ENCODE measurements around the gene PTH2.

The PTH2 gene

GRCh38 chr19:49423071-49423984 is at the start of gene PTH2:
PTH2 (minus strand) TSS chr19:49423441; CDS start chr19:49423339, 102 bp downstream.
- H3K4me3 ChIP-seq (replicated peaks; ENCODE audit: low read depth, low read length): no peak within 1 kb of the TSS
- no peak for DNase-seq (ENCODE audit: extremely low read depth, low read depth)
- no peak for TF ChIP-seq CTCF (IDR thresholded peaks at IDR 0.05; ENCODE audit: low read depth, low read length, missing control alignments)

GRCh38 chr19:49472936-49473335 is 49.7 kb upstream of the PTH2 start:
- no peak for TF ChIP-seq CTCF (IDR thresholded peaks at IDR 0.05; ENCODE audit: low read depth, low read length, missing control alignments)
- no peak overlapping the region for H3K4me3 ChIP-seq (replicated peaks; ENCODE audit: low read depth, low read length)
- no peak for DNase-seq (ENCODE audit: extremely low read depth, low read depth)

GRCh38 chr19:49470615-49470978 is 47.4 kb upstream of the PTH2 start:
- no peak for TF ChIP-seq CTCF (IDR thresholded peaks at IDR 0.05; ENCODE audit: low read depth, low read length, missing control alignments)
- no peak overlapping the region for H3K4me3 ChIP-seq (replicated peaks; ENCODE audit: low read depth, low read length)
- DNase-seq (ENCODE audit: extremely low read depth, low read depth): no peak

GRCh38 chr19:49469828-49470614 is 46.8 kb upstream of the PTH2 start:
- DNase-seq (ENCODE audit: extremely low read depth, low read depth): no peak
- H3K4me3 ChIP-seq (replicated peaks; ENCODE audit: low read depth, low read length): no peak overlapping the region
- peak; percentile 22 for TF ChIP-seq CTCF (IDR thresholded peaks at IDR 0.05; ENCODE audit: low read depth, low read length, missing control alignments)

GRCh38 chr19:49468746-49469447 is 45.7 kb upstream of the PTH2 start:
- no peak for TF ChIP-seq CTCF (IDR thresholded peaks at IDR 0.05; ENCODE audit: low read depth, low read length, missing control alignments)
- no peak overlapping the region for H3K4me3 ChIP-seq (replicated peaks; ENCODE audit: low read depth, low read length)
- DNase-seq (ENCODE audit: extremely low read depth, low read depth): peak; percentile 81

- no peak for TF ChIP-seq CTCF (IDR thresholded peaks at IDR 0.05; ENCODE audit: low read depth, low read length, missing control alignments)
- no peak overlapping the region for H3K4me3 ChIP-seq (replicated peaks; ENCODE audit: low read depth, low read length)
These were observed 45.0 kb upstream of the PTH2 start for GRCh38 chr19:49468199-49468598.

More at GRCh38 chr19:49468199-49468598, 45.0 kb upstream of the PTH2 start:
- no peak for DNase-seq (ENCODE audit: extremely low read depth, low read depth)

All from HFF-Myc (cell line).